ENCODE data around the gene G2E3. TPM values are rescaled to one million over a fixed set of nuclear protein-coding genes. Genes with fewer than 3 reads are reported as not detected.
A peak's percentile ranks its signal among the peaks of the same experiment; 100 is the strongest.
"Not testable (repeated sequence)": the region's sequence is repeated elsewhere in the genome, so short reads cannot be mapped to it uniquely, and the experiment has no call there.

G2E3 gene
- total RNA-seq, 1 donor from 2014 or later, result 5.2 TPM

DNA sequence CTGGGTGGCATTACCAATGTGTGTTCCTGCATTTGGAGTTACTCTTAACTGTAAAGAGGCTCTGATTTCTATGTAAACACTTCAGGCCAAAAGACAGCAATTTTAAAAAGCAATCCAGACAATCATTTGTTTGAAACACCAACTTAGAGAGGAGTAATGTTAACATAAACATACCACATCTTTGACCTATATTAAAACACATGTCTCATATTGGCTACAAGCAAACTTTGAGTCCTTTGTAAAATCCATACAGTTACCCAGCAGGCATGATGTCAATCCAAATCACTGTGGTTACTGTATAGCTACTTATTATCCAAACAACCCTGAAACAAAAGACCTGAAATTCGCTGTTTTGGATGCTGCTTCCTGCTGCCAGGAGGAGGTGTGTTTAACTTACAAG is 7.5 kb upstream of the G2E3 start:
- intact Hi-C loops (cut with DNase I), result no loop called here
- DNase-seq, result no peak
- ATAC-seq (ENCODE audit: poor library complexity), result no peak

DNA sequence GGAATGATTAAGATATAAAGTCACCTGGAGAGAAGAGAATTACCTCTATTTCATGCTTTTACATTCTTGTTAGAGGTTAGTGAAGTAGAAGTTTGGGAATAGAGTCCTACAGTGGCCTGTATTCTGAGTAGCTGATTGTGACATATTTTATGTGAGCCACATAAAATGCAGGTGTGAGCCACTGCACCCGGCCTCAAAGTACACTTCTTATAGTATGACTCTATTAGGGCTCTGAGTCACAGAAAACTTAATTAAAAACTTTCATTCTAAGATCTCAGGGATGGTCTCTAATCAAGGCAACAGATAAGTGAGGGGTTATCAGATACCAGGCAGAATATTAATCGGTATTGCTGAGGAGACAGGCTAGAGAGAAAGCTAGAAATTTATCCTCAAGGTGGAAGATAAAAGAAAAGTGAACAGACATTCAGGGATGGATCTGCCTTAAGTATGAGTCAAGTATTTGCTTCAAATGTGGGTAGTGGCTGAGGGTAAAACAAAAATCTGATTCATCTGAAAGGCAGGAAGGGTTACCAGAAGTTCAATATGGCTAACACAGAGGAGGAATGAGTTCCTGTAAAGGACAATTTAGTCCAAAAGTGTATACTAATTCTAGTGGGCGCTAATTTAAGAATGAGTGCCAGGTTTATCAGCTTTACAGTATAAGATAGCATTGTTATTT is 5.5 kb upstream of the G2E3 start:
- intact Hi-C loops (cut with DNase I), result no loop called here
- DNase-seq (no peak), ATAC-seq (ENCODE audit: poor library complexity) (no peak)

DNA sequence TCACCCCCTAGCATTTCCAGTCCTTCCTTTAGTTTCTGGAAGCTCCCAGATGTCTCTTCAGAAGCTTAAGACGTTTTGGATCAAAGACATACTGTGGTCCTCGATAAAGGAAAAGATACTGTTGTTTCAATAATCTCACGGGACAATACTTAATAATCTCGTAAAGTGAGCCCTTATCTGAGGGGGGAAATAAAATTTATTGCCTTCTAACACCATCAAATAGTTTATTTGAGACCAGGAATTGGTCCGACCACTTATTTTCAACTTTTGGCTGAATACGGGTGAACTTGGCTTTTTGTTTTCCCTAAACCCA is 640 bp upstream of the G2E3 start:
- intact Hi-C loops (cut with DNase I), result no loop called here

DNA sequence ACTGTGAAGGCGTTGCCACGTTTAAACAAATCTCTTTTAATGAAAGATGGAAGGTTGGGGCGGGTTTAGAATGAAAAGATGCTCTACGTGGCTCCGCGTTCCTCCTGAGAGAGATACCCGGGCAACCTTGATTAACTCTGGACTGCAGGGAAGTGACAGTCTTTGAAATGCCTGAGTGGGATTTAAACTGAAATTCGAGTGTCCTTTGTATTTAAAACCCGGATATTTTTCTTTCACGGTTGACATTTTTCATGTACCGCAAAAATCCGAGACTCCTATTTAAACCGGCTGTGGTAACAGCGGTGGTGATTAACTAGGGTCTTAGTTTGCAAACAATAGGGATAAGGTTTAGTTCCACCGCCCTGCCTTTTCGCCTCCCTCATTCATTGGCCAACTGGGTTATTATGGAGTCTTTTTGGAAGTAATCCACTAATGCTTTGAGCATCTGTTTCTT is 707 bp downstream of the G2E3 start:
- intact Hi-C loops (cut with DNase I), result no loop called here
- peak; percentile 24 for ATAC-seq (ENCODE audit: poor library complexity)

More for the DNA sequence above, 640 bp upstream of the G2E3 start:
- ATAC-seq (ENCODE audit: poor library complexity) (no peak), DNase-seq (no peak)

DNA sequence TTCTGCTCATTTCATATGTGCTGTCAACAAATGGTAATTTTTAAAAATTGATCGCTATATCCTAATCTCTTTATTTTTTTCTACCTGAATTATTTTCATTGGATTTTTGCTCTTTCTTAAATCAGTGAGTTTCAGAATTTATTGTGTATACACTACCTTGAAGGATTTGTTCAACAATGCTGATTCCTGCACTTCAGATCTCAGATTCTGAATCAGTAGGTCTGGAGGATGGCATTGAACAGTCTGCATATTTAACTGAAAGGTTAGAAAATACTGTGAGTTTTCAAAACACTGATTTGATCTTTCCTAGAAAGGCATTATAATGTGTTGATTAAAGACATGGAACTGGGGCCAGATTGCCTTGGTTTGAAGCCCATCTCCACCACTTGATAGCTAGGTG is 1.6 kb downstream of the G2E3 start:
- intact Hi-C loops (cut with DNase I), result no loop called here
- DNase-seq (no peak), ATAC-seq (ENCODE audit: poor library complexity) (no peak)

More for the DNA sequence above, 707 bp downstream of the G2E3 start:
- no peak for DNase-seq

DNA sequence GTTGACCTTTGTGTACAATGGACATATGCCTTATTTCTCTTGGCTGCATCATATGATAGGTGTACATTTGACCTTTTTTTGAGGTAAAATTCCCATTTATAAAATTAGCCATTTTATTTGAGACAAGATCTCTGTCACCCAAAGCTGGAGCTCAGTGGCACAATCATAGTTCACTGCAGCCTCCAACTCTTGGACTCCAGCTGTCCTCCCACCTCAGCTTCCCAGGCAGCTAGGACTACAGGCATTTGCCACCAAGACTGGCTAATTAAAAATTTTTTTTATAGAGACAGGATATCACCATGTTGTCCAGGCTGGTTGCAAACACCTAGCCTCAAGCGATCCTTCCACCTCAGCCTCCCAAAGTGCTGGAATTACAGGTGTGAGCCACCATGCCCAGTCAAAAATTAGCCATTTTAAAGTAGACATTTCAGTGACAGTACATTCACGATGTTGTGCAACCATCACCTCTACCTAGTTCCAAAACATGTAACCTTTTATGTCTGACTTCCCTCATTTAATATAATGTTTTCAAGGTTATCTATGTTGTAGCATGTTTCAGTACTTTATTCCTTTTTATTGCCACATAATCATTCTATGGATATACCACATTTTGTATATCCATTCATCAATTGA is 5.4 kb downstream of the G2E3 start:
- intact Hi-C loops (cut with DNase I), result no loop called here
- DNase-seq (no peak), ATAC-seq (ENCODE audit: poor library complexity) (no peak)

DNA sequence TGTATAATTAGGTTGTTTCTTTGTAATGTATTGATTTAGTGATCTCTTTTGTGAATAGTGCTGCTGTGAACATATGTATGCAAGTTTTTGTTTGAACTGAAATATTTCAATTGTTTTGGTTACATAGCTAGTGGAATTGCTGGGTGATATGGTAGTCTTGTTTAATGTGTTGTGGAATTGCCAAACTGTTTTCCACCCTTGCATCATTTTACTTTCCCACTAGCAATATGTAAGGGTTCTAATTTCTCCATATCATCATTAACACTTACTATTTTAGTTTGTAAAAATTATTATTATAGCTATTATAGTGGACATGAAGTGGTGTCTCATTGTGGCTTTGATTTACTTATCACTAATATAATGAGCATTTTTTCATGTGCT is 5.9 kb downstream of the G2E3 start:
- intact Hi-C loops (cut with DNase I), result no loop called here
- DNase-seq (no peak), ATAC-seq (ENCODE audit: poor library complexity) (no peak)

DNA sequence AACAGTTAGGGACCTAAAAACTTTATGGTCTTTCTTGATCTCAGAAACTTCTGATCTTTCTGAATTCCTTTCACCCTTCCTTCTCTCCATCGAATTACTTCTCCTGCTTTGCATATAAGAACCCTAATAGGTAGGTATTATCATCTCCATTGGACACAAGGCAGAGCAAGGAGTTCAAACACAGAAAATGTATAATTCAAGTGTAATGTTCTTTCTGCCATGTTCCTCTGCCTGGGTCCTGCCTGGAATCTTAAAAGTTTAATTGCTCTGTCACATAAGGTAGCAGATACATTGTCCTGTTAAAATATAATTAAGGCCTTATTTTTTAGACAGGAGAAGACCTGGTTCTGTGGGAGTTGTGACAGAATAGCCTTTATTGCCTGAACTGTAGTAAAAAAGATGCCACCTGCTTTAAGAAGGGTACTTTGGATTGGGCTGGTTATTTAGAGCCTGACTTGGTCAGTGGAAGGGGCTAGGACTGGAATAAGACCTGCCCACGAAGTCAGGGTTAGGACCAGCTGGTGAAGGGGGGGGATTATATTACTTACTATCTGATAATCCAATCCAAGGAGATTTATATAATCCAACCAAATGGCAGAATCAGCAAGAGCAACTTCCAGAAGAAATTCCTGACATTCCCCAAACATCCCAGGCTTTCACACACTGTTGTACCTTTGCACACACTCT is 10.4 kb downstream of the G2E3 start:
- ATAC-seq (ENCODE audit: poor library complexity), result no peak
- intact Hi-C loops (cut with DNase I), result no loop called here
- no peak for DNase-seq

DNA sequence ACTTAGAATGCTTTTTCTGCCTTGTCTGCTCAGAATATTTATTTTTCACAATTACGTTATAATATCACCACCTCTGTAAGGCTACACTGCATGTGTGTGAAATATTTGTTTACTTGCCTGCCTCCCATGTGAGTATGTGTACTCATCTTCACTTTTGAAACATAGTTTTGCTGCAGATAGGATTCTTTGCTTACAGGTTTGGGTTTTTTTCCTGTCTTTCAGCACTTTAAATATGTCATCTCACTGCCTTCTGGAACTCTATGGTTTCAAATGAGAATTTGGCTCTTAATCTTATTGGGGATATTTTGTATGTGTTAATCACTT is 10.9 kb downstream of the G2E3 start:
- no peak for ATAC-seq (ENCODE audit: poor library complexity)
- intact Hi-C loops (cut with DNase I), result no loop called here
- DNase-seq, result no peak

DNA sequence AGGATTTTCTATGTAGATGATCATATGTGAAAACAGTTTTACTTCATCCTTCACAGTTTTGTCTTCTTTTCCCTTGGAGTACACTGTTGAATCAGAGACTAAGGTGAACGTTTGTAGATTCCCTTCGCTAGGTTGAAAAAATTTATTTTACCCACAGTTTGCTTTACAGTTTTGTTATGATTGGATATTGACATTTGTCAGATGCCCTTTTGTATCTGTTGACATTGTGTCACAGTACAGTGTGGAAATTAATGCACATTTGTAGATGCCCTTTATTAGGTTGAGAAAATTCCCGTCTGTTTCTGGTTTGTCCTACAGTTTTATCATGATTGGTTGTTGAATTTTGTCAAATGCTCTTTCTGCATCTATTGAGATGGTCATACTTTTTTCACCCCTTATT is 13.3 kb downstream of the G2E3 start:
- intact Hi-C loops (cut with DNase I), result no loop called here
- DNase-seq (no peak), ATAC-seq (ENCODE audit: poor library complexity) (no peak)

DNA sequence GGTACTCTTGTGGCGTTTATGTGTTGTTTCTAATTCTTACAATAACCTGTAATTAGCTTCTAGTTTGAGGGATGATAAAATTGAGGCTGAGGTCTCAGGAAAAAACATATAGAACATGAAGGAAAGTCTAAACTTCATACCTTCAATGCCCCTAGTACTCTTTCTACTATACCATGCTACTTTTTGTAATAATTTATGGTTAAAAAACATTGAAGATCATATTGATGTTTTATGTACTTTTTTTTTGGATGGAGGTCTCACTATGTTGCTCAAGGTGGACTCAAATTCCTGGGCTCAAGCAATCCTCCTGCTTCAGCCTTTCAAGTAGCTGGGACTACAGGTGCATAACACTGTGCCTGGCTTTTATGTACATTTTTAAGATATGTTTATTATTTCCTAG is 13.8 kb downstream of the G2E3 start:
- ATAC-seq (ENCODE audit: poor library complexity) (no peak), DNase-seq (no peak)
- intact Hi-C loops (cut with DNase I), result no loop called here

DNA sequence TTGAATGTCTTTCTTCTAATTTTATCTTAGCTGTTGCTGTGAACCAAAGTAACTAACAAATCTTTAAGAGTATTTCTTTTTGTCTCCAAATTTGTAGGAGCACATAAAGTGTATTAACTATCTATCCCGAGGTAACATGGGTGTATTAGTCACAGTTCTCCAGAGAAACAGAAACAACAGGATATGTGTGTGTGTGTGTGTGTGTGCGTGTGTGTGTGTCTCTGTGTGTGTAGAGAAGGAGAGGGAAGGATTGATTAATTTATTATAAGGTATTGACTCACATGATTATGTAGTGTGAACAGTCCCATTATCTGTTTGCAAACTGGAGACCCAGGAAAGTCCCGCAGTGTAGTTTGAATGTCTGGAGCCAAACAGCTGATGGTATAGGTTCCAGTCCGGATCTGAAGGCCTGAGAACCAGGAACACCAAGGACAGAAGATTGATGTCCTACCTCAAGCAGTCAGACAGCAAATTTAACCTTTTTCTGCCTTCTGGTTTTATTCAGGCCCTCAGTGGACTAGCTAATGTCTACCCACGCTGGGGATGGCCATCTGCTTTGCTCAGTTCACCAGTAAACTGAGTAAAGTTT is 14.4 kb downstream of the G2E3 start:
- ATAC-seq (ENCODE audit: poor library complexity) (no peak), DNase-seq (no peak)
- intact Hi-C loops (cut with DNase I), result no loop called here

DNA sequence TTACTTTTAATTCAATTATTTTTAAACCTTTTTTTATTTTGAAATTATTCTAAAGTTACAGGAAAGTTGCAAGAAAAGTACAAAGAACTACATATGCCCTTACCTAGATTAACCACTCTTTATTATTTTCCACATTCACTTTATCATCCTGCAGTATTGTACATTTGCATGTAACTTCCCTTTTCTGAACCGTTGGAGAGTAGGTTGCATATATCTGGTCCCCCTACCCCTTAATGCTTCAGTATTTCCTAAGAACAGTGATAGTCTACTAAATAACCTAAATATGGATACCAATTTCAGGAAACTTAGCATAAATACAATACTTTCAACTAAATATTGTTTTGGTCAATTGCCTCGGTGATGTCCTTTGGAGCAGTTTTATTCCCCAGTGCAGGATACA is 15.0 kb downstream of the G2E3 start:
- ATAC-seq (ENCODE audit: poor library complexity), result no peak
- intact Hi-C loops (cut with DNase I), result no loop called here

DNA sequence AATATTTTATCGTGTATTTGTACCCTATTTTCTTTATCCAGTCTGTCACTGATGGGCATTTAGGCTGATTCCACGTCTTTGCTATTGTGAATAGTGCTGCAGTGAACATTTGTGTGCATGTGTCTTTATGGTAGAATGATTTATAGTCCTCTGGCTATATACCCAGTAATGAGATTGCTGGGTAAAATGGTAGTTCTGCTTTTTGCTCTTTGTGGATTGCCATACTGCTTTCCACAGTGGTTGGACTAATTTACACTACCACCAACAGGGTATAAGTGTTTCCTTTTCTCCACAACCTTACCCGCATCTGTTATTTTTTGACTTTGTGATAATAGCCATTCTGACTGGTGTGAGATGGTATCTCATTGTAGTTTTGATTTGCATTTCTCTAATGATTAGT is 15.8 kb downstream of the G2E3 start:
- DNase-seq; ATAC-seq (ENCODE audit: poor library complexity); intact Hi-C loops (cut with DNase I): not testable (repeated sequence)

More for the DNA sequence above, 15.0 kb downstream of the G2E3 start:
- DNase-seq, result no peak

DNA sequence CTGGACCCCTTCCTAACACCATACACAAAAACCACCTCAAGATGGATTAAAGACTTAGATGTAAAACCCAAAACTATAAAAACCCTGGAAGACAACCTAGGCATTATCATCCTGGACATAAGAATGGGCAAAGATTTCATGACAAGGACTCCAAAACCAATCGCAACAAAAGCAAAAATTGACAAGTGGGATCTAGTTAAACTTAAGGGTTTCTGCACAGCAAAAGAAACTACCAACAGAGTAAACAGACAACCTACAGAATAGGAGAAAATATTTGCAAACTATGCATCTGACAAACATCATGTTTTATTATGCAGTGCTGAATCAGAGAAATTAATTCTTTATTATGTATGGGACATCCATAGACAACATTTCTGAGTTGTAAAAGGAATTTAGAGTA is 17.4 kb downstream of the G2E3 start:
- intact Hi-C loops (cut with DNase I); DNase-seq; ATAC-seq (ENCODE audit: poor library complexity): not testable (repeated sequence)

DNA sequence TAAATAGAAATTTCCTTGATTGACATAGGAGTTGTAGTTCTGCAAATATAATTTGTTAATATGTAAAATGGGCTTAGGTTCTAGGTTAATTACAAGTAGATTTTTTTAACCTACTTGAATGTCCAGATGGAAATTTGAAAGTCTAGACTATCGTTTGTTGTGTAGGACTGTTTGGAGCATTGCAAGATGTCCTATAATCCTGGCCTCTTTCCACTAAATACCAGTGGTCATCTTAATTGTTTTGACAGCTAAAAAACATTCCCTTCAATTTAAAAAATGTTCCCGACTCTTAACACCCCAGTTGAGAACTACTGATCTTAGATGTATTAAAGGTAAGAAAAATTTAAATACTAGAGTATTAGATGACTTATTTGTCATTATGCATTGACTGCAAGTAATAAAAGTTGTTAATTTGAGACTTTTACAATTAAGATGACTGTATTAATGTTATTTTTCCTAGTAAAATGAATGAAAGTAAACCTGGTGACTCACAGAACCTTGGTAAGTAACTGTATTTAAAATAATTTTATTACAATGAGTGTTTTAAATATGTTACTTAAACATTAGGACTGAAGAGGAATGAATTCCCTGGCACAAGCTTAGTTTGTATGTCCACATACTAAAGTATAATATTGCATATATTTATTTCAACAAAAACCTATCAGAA is 21.8 kb downstream of the G2E3 start:
- intact Hi-C loops (cut with DNase I), result no loop called here
- no peak for ATAC-seq (ENCODE audit: poor library complexity)

DNA sequence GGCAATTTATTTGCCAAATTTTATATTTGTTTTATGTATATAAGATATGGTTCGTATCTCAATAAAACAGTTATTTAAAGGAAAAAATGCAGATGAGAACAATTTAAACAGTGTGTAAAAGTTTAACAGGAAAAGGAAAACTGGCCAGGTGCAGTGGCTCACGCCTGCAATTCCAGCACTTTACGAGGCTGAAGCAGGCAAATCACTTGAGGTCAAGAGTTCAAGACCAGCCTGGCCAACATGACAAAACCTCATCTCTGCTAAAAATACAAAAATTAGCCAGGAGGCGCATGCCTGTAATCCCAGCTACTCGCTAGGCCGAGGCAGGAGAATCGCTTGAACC is 22.3 kb downstream of the G2E3 start:
- no peak for ATAC-seq (ENCODE audit: poor library complexity)
- intact Hi-C loops (cut with DNase I), result no loop called here
- DNase-seq, result no peak

More for the DNA sequence above, 21.8 kb downstream of the G2E3 start:
- DNase-seq, result no peak

DNA sequence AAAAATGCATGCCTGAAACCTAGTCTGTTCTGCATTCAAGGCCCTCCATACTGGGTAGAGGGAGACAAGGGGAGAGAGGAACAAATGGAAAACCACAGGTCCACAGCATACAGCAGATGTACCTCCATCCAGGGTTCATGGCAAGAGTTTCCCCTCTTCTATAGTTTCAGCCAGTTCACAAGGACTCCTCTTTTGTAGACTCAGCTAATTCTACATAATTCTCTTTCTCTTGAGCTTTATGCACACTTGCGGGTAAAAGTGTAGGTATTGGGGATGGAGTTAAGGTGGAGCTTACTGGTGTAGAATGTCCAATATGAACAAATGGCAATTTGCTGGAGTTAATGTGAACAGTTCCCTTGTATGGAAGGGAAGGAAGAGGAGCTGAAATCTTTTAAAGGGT is 23.4 kb downstream of the G2E3 start:
- ATAC-seq (ENCODE audit: poor library complexity), result no peak
- intact Hi-C loops (cut with DNase I), result no loop called here
- DNase-seq, result no peak

DNA sequence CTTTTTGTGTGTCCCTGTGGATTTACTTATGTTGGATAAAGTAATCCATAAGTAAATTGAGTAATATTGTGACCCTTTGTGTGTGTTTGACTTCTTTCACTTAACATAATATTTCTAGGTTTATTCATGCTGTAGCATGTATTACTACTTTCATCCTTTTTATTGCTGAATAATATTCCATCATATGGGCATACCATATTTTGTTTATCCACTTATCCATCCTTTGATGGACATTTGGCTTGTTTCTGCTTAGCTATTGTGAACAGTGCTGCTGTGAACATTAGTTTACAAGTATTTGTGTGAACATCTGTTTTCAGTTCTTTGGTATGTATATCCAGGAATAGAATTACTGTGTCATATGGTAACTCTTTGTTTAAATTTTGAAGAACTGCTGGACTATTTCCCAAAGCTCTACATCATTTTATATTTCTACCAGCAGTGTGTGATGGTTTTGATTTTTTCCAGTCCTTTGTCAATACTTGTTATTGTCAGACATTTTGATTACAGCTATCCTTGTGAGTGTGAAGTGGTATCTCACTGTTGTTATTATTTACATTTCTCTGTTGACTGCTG is 25.2 kb downstream of the G2E3 start:
- ATAC-seq (ENCODE audit: poor library complexity), result no peak
- intact Hi-C loops (cut with DNase I), result no loop called here
- DNase-seq, result no peak
